GM19025 (cell line): ENCODE results near the gene DHDH.
"Not testable (repeated sequence)": the region's sequence is repeated elsewhere in the genome, so short reads cannot be mapped to it uniquely, and the experiment has no call there.

Experiments
- ATAC-seq: cut with Tn5 transposase; IDR thresholded peaks from one replicate; pipeline ENCODE4 v1.9.1; 2021; ENCODE audit warnings: mild to moderate bottlenecking, low read depth, moderate library complexity; ENCODE audit not compliant: unreplicated experiment

DHDH gene

GRCh38 chr19:48933382-48933932, at the start of gene DHDH:
Gene DHDH, plus strand, starts transcription at chr19:48933699. Its CDS starts 23 bp downstream, at chr19:48933722.
- ATAC-seq, result no peak

GRCh38 chr19:48883726-48884125, 49.8 kb upstream of the DHDH start:
- ATAC-seq, result no peak

DNA sequence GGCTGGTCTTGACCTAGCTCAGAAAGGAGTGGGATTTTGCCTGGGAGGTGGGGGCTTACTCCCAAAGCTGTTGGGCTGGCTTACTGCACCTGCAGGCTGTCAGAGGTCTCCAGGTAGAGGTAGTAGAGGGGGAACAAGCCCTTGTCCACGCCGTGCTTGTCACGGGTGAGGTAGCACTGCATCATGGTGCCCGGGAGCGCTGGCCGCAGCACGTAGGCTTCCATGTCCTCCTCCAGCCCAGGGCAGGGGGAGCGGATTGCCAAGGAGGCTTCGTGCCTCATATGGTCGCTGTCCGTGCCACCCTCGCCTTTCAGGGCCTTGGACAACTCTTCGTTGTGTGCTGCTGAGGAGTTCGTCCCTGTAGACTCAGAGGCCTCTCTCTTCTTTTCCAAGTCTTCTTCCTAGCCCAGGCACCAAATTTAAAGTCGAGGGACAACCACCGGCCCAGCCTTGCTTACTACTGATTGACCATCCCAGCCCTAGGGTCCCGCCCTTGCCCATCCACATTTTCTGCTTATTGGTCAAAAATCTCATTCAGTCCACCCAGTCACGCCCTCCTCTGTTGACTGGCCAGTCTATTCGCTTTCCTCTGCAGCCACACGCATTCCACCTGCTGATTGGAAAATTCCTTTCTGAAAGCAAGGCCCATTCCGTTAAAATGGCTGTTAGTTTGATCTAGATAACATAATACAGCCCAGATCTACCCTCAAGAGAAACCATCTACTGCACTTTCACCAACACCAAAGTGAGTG, 45.5 kb upstream of the DHDH start:
- ATAC-seq, result no peak

DNA sequence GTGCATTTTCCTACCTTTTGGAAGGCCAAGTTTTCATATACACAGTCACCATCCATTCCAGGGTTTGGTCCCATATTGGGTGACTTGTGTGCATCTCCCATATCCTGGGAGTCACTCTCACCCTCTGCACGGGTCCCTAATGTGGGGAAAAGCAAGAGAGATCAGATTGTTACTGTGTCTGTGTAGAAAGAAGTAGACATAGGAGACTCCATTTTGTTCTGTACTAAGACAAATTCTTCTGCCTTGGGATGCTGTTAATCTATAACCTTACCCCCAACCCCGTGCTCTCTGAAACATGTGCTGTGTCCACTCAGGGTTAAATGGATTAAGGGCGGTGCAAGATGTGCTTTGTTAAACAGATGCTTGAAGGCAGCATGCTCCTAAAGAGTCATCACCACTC, 44.0 kb upstream of the DHDH start:
- ATAC-seq, result not testable (repeated sequence)

DNA sequence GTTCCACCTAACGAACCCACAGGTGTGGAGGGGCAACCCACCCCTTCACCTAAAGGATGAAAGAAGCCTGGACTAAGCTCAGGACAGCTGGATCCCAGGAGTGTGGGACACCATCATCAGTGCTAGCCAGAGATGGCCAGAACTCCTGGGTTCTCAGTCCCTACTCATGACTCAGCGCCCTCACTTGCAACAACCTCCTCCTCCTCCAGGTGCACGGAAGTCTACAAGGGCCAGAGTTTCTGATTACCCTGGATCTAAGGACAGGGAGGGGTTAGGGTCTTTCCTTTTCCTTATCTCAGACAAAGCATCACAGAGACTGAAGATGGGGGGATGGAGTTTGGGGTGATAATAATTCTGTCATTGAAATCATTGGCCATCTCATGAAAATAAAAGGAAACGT, 42.9 kb upstream of the DHDH start:
- ATAC-seq, result no peak

DNA sequence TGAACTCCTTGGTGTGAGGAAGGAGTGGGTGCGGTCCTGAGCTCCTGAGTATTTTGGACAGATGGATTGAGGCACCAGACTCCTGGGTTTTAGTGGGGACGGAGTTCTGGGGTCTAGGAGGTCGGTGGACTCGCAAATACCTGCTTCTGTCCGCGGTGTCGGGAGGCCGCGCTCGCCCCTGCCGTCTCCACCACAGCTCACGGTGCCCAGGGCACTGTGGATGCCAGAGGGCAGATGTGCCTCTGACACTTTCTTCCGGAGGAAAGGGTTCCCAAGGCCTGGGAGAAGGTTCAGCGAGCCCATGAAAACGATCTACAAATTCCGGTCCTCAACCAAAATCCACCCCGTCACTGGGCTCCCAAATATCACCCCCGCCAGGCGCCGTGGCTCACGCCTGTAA, 38.3 kb upstream of the DHDH start:
- no peak for ATAC-seq

DNA sequence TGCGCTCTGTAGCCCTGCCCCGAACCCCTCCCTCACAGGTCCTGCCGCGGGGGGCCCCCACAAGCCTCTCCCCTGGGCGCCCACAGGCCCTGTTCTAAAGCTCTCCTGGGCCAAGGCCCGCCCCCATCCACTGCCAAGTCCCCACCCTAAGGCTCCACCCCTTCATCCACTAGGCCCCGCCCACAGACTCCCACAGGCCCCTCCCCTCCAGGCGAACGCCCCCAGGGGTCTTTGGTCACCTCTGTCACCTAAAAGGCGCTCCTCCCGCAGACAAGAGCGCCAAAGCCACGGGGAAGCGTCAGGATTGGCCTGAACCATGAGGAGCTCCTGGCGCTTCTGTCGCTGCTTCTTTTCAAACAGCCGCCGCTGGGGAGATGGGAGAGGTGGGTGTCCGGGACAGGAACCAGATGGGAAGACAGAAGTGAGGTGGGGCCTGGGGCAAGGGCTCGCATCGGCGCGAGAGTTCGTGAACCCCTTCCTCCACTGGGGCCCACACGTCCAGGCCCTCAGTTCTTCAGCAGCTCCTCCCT, 37.2 kb upstream of the DHDH start:
- ATAC-seq, result no peak

DNA sequence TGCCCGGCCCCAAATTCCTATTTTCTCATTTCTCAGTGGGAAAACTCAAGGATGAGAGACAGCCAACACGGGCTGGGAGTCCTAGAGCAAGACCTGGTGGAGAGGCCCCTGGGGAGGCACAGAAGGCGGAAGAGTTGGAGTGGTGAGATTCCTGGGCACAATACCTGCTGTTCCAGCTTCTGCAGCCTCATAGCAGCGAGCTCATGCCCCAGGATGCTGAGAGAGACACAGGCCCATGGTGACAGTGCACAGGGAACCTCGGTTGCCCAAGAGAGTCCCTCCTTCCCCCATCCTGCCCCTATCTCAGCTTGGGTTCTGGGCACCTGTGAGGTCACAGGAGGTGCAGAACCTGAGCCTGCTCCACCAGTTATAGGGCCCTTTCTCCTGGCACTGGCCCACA, 36.3 kb upstream of the DHDH start:
- ATAC-seq, result no peak

GRCh38 chr19:48899386-48899749, 34.1 kb upstream of the DHDH start:
- ATAC-seq, result not testable (repeated sequence)

DNA sequence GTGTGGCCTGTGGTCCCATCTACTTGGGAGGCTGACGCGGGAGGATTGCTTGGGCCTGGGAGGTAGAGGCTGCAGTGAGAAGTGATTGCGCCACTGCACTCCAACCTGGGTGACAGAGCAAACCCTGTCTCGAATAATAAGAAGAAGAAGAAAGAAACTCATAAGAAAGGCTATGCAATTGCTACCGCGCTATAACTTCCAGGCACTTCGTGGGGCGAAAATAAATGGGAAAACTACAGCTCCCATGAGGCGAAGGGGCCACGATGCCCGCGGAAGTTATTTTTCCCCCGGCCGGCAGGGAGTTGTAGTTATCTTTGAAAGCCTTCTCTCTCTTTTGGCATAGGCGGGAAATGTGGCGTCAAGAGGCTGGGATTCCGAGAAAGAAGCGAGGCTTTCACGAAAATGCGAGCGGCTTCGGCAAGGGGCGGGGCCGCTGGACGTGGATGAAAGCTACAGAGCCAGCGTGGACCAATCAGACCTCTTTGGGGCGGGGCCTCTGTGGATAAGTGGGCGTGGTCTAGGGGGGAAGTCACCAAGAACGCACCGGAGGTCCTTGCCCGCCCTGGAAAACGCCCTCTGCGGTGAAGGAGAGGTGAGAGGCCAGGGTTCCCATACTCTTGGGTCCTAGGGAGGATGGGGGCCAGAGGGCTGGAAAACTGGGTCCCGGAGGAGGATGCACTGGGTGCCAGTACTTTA, 33.6 kb upstream of the DHDH start, which contains the start of gene NUCB1:
Gene NUCB1 (plus strand): TSS at position 532 of the 696 bp plus-strand sequence. CDS start 485 bp downstream, outside the sequence.
- ATAC-seq, result peak; percentile 86

GRCh38 chr19:48900477-48901406, 32.8 kb upstream of the DHDH start:
- no peak for ATAC-seq

DNA sequence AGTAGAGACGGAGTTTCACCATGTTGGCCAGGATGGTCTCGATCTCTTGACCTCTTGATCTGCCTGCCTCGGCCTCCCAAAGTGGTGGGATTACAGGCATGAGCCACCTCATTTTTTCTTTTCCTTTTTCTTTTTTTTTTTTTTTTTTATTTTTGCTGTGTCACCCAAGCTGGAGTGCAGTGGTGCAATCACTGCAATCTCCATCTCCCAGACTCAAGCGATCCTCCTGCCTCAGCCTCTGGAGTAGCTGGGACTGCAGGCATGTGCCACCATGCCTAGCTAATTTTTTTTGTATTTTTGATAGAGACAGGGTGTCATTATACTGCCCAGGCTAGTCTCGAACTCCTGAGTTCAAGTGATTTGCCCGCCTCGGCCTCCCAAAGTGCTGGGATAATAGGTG, 31.2 kb upstream of the DHDH start:
- ATAC-seq, result not testable (repeated sequence)

DNA sequence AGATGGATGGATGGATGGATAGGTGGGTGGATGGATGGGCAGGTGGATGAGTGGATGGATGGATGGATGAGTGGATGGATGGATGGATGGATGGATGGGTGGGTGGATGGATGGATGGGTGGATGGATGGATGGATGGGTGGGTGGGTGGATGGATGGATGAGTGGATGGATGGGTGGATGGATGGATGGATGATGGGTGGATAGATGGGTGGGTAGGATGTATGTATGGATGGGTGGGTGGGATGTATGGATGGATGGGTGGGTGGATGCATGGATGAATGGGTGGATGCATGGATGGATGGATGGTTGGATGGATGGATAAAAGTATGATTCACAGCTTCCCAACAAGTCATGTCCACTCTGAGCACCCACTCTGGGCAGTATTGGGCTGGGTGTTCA, 29.7 kb upstream of the DHDH start:
- ATAC-seq, result not testable (repeated sequence)

- ATAC-seq, result no peak
These were observed 27.8 kb upstream of the DHDH start for GRCh38 chr19:48905664-48906063.

GRCh38 chr19:48906324-48906723, 27.2 kb upstream of the DHDH start:
- no peak for ATAC-seq

GRCh38 chr19:48907671-48908070, 25.8 kb upstream of the DHDH start:
- ATAC-seq, result no peak

- not testable (repeated sequence) for ATAC-seq
These were observed 23.9 kb upstream of the DHDH start for GRCh38 chr19:48909424-48910077.

DNA sequence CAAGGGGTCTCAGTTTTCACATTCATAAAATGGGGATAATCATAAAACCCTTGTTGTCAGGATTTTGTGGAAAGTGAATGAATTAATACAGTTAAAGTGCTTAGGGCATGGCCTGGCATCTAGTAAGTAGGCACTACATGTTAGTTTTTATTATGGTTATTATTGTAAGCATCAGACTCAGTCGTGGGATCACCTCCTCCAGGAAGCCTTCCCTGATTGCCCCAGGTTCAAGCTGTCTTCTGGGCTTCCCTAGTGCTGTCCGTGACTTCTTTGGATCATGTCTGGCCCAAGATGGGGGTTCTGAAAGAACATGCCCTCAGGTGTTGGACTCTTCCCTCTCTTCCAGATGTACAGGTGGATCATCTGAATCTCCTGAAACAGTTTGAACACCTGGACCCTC, 22.7 kb upstream of the DHDH start:
- ATAC-seq, result no peak

GRCh38 chr19:48913114-48913889, 20.2 kb upstream of the DHDH start:
- ATAC-seq, result no peak
